Muscle layer of colon (tissue), 2 donors: ENCODE measurements around the gene RBPJL.

ENCODE experiments used
- H3K27ac ChIP-seq: one replicate; pipeline ENCODE4 v1.7.0; 2013; ENCODE audit warnings: low read depth, mild to moderate bottlenecking, low read length, moderate library complexity
- H3K27me3 ChIP-seq, 2 donors: one replicate each; pipeline ENCODE4 v1.7.0; 2013; ENCODE audit warnings: low read length in 2 of 2, mild to moderate bottlenecking in 2 of 2; ENCODE audit not compliant: insufficient read depth in 2 of 2, control insufficient read depth in 1 of 2
- H3K36me3 ChIP-seq: one replicate; pipeline ENCODE4 v1.7.0; 2013; ENCODE audit warnings: mild to moderate bottlenecking, low read length; ENCODE audit not compliant: insufficient read depth
- H3K4me1 ChIP-seq: one replicate; pipeline ENCODE4 v1.7.0; 2013; ENCODE audit warnings: mild to moderate bottlenecking, low read length; ENCODE audit not compliant: insufficient read depth
- H3K4me3 ChIP-seq, 2 donors: one replicate each; pipeline ENCODE4 v1.7.0; 2013; ENCODE audit warnings: low read length in 2 of 2, low read depth in 1 of 2, mild to moderate bottlenecking in 1 of 2, moderate library complexity in 1 of 2
- H3K9ac ChIP-seq: one replicate; pipeline ENCODE4 v1.7.0; 2013; ENCODE audit warnings: low read length
- H3K9me3 ChIP-seq: one replicate; pipeline ENCODE4 v1.7.0; 2013; ENCODE audit warnings: mild to moderate bottlenecking, low read length
- donor health status: abdominal sarcoma.
- donor health status: Adenocarcinoma of cecum.

RBPJL gene

GRCh38 chr20:45339799-45340198, 33.2 kb downstream of the RBPJL start:
- Histone ChIP-seq H3K4me3 (no peak overlapping the region), H3K9ac (no peak overlapping the region), H3K27me3 (no peaks in the 10 kb centered on the region), H3K4me1 (peaks cover 84% of the 10 kb centered on the region), H3K27ac (no peak overlapping the region), H3K36me3 (peaks cover 24% of the 10 kb centered on the region), H3K9me3 (no peaks in the 10 kb centered on the region)

- Histone ChIP-seq H3K36me3 (peaks cover 20% of the 10 kb centered on the region), H3K4me3 (no peak overlapping the region), H3K27me3 (no peaks in the 10 kb centered on the region), H3K4me1 (peaks cover 89% of the 10 kb centered on the region), H3K9ac (no peak overlapping the region), H3K27ac (no peak overlapping the region), H3K9me3 (no peaks in the 10 kb centered on the region)
Observed at GRCh38 chr20:45340236-45340847, 33.7 kb downstream of the RBPJL start.

GRCh38 chr20:45340951-45341350, 34.3 kb downstream of the RBPJL start:
- Histone ChIP-seq H3K27ac (peak overlapping the region; percentile 89), H3K4me3 (no peak overlapping the region), H3K27me3 (no peaks in the 10 kb centered on the region), H3K4me1 (peaks cover 94% of the 10 kb centered on the region), H3K9ac (peak overlapping the region; percentile 59), H3K9me3 (no peaks in the 10 kb centered on the region), H3K36me3 (peaks cover 14% of the 10 kb centered on the region)

GRCh38 chr20:45341579-45341938, 34.9 kb downstream of the RBPJL start:
- H3K4me1 ChIP-seq: peaks cover 94% of the 10 kb centered on the region
- H3K27me3 ChIP-seq: no peaks in the 10 kb centered on the region
- H3K4me3 ChIP-seq: peak overlapping the region in 1 of 2 donors; percentile 90
- peak overlapping the region; percentile 59 for H3K9ac ChIP-seq
- peaks cover 14% of the 10 kb centered on the region for H3K36me3 ChIP-seq
- H3K27ac ChIP-seq: peak overlapping the region; percentile 89
- no peaks in the 10 kb centered on the region for H3K9me3 ChIP-seq

GRCh38 chr20:45341939-45342854, 35.6 kb downstream of the RBPJL start:
- Histone ChIP-seq H3K9ac (peak overlapping the region; percentile 59), H3K4me3 (peak overlapping the region in 1 of 2 donors; percentile 90), H3K36me3 (peaks cover 14% of the 10 kb centered on the region), H3K27ac (peak overlapping the region; percentile 89), H3K27me3 (no peaks in the 10 kb centered on the region), H3K4me1 (peaks cover 89% of the 10 kb centered on the region), H3K9me3 (no peaks in the 10 kb centered on the region)

- Histone ChIP-seq H3K9me3 (no peaks in the 10 kb centered on the region), H3K4me1 (peaks cover 81% of the 10 kb centered on the region), H3K36me3 (peaks cover 14% of the 10 kb centered on the region), H3K27ac (peak overlapping the region; percentile 89), H3K9ac (peak overlapping the region; percentile 59), H3K27me3 (no peaks in the 10 kb centered on the region), H3K4me3 (peak overlapping the region in 1 of 2 donors; percentile 90)
Observed at GRCh38 chr20:45342855-45343531, 36.4 kb downstream of the RBPJL start.

- H3K36me3 ChIP-seq: peaks cover 14% of the 10 kb centered on the region
- peak overlapping the region; percentile 59 for H3K9ac ChIP-seq
- H3K4me1 ChIP-seq: peaks cover 77% of the 10 kb centered on the region
- peak overlapping the region; percentile 0 to 90 for H3K4me3 ChIP-seq
- H3K27me3 ChIP-seq: no peaks in the 10 kb centered on the region
- no peaks in the 10 kb centered on the region for H3K9me3 ChIP-seq
- peak overlapping the region; percentile 89 for H3K27ac ChIP-seq
Observed at GRCh38 chr20:45343532-45344167, 37.0 kb downstream of the RBPJL start.

GRCh38 chr20:45344168-45344860, 37.7 kb downstream of the RBPJL start:
- peaks cover 76% of the 10 kb centered on the region for H3K4me1 ChIP-seq
- peaks cover 14% of the 10 kb centered on the region for H3K36me3 ChIP-seq
- peak overlapping the region; percentile 18 to 90 for H3K4me3 ChIP-seq
- H3K27me3 ChIP-seq: no peaks in the 10 kb centered on the region
- H3K9ac ChIP-seq: peak overlapping the region; percentile 59
- peak overlapping the region; percentile 89 for H3K27ac ChIP-seq
- H3K9me3 ChIP-seq: no peaks in the 10 kb centered on the region

GRCh38 chr20:45345104-45345936, 38.7 kb downstream of the RBPJL start:
- Histone ChIP-seq H3K4me1 (peaks cover 69% of the 10 kb centered on the region), H3K9ac (peak overlapping the region; percentile 100)

GRCh38 chr20:45346291-45346718, 39.7 kb downstream of the RBPJL start:
- H3K4me3 ChIP-seq: peak overlapping the region; percentile 90 to 92

More at GRCh38 chr20:45345104-45345936, 38.7 kb downstream of the RBPJL start:
- Histone ChIP-seq H3K36me3 (peaks cover 9% of the 10 kb centered on the region), H3K9me3 (no peaks in the 10 kb centered on the region), H3K27ac (peak overlapping the region; percentile 89), H3K4me3 (peak overlapping the region in 1 of 2 donors; percentile 90), H3K27me3 (no peaks in the 10 kb centered on the region)

More at GRCh38 chr20:45346291-45346718, 39.7 kb downstream of the RBPJL start:
- peak overlapping the region; percentile 86 for H3K27ac ChIP-seq
- H3K9me3 ChIP-seq: no peaks in the 10 kb centered on the region
- H3K27me3 ChIP-seq: no peaks in the 10 kb centered on the region
- H3K36me3 ChIP-seq: no peaks in the 10 kb centered on the region
- peaks cover 59% of the 10 kb centered on the region for H3K4me1 ChIP-seq
- peak overlapping the region; percentile 100 for H3K9ac ChIP-seq
